GM19099 (cell line): Measurements from ENCODE around the gene IFIH1.
A peak's percentile ranks its signal among the peaks of the same experiment; 100 is the strongest.

Experiments
- POLR2A ChIP-seq: IDR thresholded peaks from 3 replicates; pipeline ENCODE4 v1.6.1; 2011; ENCODE audit warnings: low read depth; ENCODE audit not compliant: insufficient read length; ENCODE audit errors: extremely low read depth

Gene IFIH1

GRCh38 chr2:162318328-162319180, at the start of gene IFIH1:
Gene IFIH1 (minus strand): TSS chr2:162318684. CDS start chr2:162318307, 377 bp downstream.
- TF ChIP-seq POLR2A = peak; percentile 52

GRCh38 chr2:162365392-162365791, 46.9 kb upstream of the IFIH1 start:
- no peak for TF ChIP-seq POLR2A

GRCh38 chr2:162344617-162344950, 26.1 kb upstream of the IFIH1 start:
- TF ChIP-seq POLR2A = no peak

- TF ChIP-seq POLR2A = peak; percentile 70
Measured at GRCh38 chr2:162343824-162344616, 25.5 kb upstream of the IFIH1 start, which contains the start of gene GCA. Gene GCA (plus strand): TSS chr2:162344132. CDS start chr2:162344249, 117 bp downstream.

GRCh38 chr2:162343492-162343823, 25.0 kb upstream of the IFIH1 start:
- no peak for TF ChIP-seq POLR2A

GRCh38 chr2:162342841-162343240, 24.4 kb upstream of the IFIH1 start:
- no peak for TF ChIP-seq POLR2A

GRCh38 chr2:162342321-162342720, 23.8 kb upstream of the IFIH1 start:
- TF ChIP-seq POLR2A = no peak

GRCh38 chr2:162340822-162341221, 22.3 kb upstream of the IFIH1 start:
- TF ChIP-seq POLR2A = no peak

- no peak for TF ChIP-seq POLR2A
Measured at GRCh38 chr2:162337868-162338267, 19.4 kb upstream of the IFIH1 start.

- TF ChIP-seq POLR2A = no peak
Measured at GRCh38 chr2:162333968-162334367, 15.5 kb upstream of the IFIH1 start.

- no peak for TF ChIP-seq POLR2A
Measured at GRCh38 chr2:162330881-162331280, 12.4 kb upstream of the IFIH1 start.

- TF ChIP-seq POLR2A = no peak
Measured at GRCh38 chr2:162328424-162329157, 10.1 kb upstream of the IFIH1 start.

- TF ChIP-seq POLR2A = no peak
Measured at GRCh38 chr2:162327806-162328205, 9.3 kb upstream of the IFIH1 start.

GRCh38 chr2:162327134-162327769, 8.8 kb upstream of the IFIH1 start:
- no peak for TF ChIP-seq POLR2A

- TF ChIP-seq POLR2A = no peak
Measured at GRCh38 chr2:162324953-162325352, 6.5 kb upstream of the IFIH1 start.
